Effector CD4-positive, alpha-beta T cell (primary cell): ENCODE data around the gene STRC. TPM values are rescaled to one million over a fixed set of nuclear protein-coding genes. Genes with fewer than 3 reads are reported as not detected.
"Not testable (repeated sequence)": the region's sequence is repeated elsewhere in the genome, so short reads cannot be mapped to it uniquely, and the experiment has no call there.

ENCODE experiments used
- DNase-seq: peaks from one replicate; pipeline ENCODE4 v3.0.0-alpha.2; 2020
- total RNA-seq: gene quantifications from one replicate; lab custom pipeline; 2026; lab: John Stamatoyannopoulos, UW

STRC gene
- not detected for total RNA-seq

DNA sequence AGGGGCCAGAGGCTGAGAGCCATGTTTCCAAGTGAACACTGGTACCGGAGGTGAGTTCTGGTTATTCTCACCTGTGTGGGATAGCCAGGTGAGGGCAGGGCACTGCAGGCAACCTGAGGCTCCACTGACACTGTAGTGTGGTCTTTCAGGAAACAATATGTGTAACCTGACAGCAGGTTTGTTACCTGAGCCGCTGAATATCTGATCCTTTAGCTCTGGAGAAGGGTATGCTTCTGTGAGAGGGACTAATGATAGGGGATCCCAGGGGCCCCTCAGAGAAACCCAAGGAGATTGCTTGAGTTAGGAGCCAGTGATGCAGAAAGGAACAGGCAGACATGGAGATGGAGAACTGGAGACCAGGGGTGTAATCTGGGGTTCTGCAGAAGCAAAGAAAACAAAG, at the start of gene STRC:
TSS of gene STRC (minus strand) at position 101 of the 400 bp plus-strand sequence. CDS start at position 23, 78 bp downstream.
- not testable (repeated sequence) for DNase-seq

DNA sequence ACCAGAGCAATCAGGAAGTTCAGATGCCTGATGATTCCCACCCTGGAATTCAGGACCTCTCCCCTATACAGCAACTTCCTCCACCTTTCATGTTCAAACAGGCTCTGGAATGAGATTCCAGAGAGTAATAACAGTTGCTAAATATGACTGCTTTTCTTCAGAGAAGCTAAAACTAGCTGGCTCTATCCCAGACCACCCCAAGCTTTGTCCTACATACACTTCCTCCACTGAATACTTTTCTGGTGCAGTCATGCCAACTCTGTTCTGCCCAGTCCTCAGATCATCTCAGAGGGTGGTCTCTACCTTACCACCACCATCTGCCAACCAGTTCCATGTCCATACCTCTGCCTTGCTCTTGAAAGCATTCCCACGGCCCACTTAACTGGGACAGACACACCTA, 47.6 kb upstream of the STRC start:
- DNase-seq, result not testable (repeated sequence)

GRCh38 chr15:43663333-43663732, 44.7 kb upstream of the STRC start:
- DNase-seq, result not testable (repeated sequence)

DNA sequence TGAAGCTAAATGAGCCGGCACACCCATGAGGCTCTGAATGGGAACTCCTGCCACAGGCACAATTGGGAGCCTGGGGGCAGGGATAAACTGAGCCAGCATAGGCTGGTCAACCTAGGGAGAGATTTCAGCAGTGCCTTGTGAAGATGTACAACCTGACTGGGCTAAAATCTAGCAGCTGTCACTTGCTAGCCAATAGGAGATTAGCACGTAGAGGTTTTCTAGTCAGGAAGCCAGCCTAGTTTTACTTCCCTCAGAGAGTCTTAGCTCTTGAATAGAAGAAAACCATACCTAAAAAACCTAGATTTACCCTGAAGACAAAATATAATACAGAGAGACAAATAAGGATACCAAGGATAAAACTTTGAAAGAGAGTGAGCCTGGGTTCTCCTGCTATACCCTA, 43.7 kb upstream of the STRC start:
- DNase-seq, result not testable (repeated sequence)

- not testable (repeated sequence) for DNase-seq
These were observed 41.1 kb upstream of the STRC start for GRCh38 chr15:43659727-43660126.

DNA sequence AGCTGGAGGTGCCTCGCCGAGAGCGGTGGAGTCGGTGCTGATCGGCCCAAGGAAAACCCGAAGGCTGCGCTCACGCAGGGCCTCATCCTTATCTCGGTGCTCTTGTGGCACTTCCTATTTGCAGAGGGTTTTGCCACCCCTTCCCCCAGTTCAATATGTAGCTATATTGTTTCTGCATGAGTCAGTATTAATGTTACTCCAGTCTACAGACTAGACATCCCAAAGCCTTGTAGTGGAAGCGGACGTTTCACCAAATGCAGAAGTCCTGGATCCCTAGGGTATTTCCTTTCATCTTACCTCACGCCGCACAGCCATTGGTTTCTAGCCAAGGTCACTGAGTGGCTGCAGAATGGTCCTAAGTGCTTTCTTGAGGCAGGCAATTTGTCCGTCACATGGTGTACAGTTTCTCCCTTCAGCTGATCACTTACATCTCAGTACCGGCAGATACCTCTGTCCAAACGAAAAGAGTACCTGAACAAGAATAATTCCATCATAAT, 30.9 kb upstream of the STRC start:
- DNase-seq, result not testable (repeated sequence)

- no peak for DNase-seq
These were observed 30.2 kb upstream of the STRC start, which contains the start of gene CATSPER2 for GRCh38 chr15:43648649-43649429. Gene CATSPER2 (minus strand): TSS chr15:43648844. CDS start chr15:43648061, 783 bp downstream.

- DNase-seq, result not testable (repeated sequence)
These were observed 20.0 kb upstream of the STRC start for GRCh38 chr15:43638464-43639204.

DNA sequence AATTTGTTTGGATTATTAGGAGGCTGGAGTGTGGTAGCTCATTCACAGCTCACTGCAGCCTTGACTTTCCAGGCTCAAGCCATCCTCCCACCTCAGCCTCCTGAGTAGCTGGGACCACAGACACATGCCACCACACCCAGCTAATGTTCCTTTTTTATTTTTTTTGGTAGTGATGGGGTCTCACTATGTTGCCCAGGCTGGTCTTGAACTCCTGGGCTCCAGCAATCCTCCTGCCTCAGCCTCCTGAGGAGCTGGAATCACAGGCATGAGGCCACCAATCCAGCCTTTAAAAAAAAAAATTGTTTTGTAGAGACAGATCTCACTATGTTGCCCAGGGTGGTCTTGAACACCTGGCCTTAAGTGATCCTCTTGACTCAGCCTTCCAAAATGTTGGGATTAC, 8.3 kb upstream of the STRC start:
- not testable (repeated sequence) for DNase-seq

DNA sequence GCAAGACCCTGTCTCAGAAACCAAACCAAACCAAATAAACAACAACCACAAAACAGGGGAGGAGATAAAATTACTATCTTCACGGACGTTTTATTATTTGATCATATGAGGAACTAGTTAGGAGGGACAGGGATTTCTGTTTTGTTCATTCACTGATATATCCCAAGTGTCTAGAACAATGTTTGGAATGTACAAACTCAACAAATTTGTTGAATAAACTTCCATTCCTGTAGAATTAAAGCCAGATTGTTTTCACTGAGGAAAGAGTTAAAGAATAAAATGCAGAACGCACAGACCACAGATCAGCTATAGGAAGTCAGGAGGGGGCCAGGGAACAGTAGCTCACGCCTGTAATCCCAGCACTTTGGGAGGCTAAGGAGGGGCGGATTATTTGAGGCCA, 6.5 kb upstream of the STRC start:
- no peak for DNase-seq

GRCh38 chr15:43622068-43622799, 3.6 kb upstream of the STRC start:
- DNase-seq, result not testable (repeated sequence)

DNA sequence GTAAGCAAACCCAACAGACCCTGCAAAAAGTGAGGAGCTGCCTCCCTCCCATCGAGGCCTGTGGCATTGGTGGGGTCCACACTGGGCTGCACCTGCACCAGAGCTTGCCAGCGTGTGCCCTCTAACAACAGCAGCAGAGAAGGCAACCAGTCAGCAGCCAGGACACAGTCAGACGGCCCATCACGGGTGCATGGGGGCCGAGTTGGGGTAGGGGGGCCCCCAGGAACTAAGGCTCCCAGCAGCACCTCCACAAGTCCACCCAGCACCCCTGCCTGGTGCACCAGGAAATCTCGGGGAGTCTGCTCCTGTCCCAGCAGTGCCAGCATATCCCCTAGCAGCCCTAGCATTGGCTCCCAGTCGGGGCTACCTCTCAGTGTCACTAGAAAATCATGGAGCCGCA, 850 bp downstream of the STRC start:
- DNase-seq, result not testable (repeated sequence)

DNA sequence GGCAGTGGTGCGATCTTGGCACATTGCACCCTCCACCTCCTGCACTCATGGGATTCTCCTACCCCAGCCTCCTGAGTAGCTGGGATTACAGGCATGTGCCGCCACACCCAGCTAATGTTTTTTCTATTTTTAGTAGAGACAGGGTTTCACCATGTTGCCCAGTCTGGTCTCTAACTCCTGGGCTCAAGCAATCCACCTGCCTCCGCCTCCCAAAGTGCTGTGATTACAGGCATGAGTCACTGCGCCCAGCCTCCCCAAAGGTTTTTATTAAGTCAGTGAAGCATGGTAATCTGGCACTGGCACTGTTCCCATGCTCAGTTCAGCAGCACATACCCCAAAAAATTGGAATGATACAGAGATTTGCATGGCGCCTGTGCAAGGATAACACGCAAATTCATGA, 16.4 kb downstream of the STRC start:
- not testable (repeated sequence) for DNase-seq

GRCh38 chr15:43600200-43600599, 18.4 kb downstream of the STRC start:
- not testable (repeated sequence) for DNase-seq

DNA sequence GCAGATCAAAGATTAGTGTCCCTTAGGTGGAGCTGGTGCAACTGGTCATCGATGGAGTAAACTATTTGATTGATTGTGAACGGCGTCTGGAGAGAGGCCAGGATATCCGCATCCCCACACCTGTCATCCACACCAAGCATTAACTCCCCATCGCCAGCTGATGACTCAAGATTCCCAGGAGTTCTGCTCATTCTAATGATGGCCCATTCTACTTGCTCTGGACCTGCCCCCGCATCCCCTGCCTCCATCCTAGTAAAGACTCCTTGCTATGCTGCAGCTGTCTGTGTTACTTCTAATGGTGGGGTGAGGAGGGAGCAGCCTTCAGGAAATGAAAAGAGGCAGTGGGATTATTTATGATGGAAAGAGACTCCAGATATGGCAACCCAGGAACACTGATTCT, 19.5 kb downstream of the STRC start:
- not testable (repeated sequence) for DNase-seq

- DNase-seq, result not testable (repeated sequence)
These were observed 25.0 kb downstream of the STRC start, which contains the start of gene CKMT1B for GRCh38 chr15:43593328-43594190. Gene CKMT1B (plus strand): TSS chr15:43594027. CDS start chr15:43594219, 192 bp downstream.

DNA sequence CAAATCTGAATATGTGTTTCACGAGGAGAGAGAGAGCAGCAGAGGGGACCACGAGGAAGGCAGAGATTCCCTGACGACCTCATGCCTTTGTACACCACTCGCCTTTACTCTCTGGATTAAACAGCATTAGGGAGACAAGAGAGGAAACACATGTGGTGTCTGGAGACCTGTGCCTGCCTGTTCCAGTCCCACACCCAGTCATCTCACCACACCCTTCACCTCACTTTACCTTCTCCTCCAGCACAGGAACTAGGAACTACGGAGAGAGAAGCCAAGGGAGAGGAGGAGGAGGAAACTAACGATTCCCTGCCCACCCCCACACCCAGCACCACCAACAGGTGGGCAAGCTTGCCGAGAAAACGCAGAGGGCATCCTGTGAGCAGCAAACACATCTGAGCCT, 25.8 kb downstream of the STRC start:
- not testable (repeated sequence) for DNase-seq

GRCh38 chr15:43589778-43590466, 28.7 kb downstream of the STRC start, which contains the start of gene PPIP5K1:
Gene PPIP5K1 (minus strand): TSS chr15:43590208. CDS start chr15:43584504, 5,704 bp downstream.
- not testable (repeated sequence) for DNase-seq

GRCh38 chr15:43574607-43575006, 44.0 kb downstream of the STRC start:
- not testable (repeated sequence) for DNase-seq

DNA sequence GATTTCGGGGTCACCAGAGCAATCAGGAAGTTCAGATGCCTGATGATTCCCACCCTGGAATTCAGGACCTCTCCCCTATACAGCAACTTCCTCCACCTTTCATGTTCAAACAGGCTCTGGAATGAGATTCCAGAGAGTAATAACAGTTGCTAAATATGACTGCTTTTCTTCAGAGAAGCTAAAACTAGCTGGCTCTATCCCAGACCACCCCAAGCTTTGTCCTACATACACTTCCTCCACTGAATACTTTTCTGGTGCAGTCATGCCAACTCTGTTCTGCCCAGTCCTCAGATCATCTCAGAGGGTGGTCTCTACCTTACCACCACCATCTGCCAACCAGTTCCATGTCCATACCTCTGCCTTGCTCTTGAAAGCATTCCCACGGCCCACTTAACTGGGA, 52.0 kb downstream of the STRC start:
- not testable (repeated sequence) for DNase-seq

GRCh38 chr15:43563793-43564192, 54.8 kb downstream of the STRC start:
- not testable (repeated sequence) for DNase-seq
